NCI-H446 treated with DMSO at 0.1 percent for 48 hours (cell line): Measurements from ENCODE around the gene COG4.
A peak's percentile ranks its signal among the peaks of the same experiment; 100 is the strongest.
"Not testable (repeated sequence)": the region's sequence is repeated elsewhere in the genome, so short reads cannot be mapped to it uniquely, and the experiment has no call there.

Source experiments
- DNase-seq: peaks from one replicate; lab custom pipeline; 2025; lab: John Stamatoyannopoulos, UW

The COG4 gene

GRCh38 chr16:70526403-70526802, 3.0 kb upstream of the COG4 start:
- DNase-seq: no peak

GRCh38 chr16:70524399-70524825, 1.1 kb upstream of the COG4 start:
- DNase-seq: not testable (repeated sequence)

- peak; percentile 67 for DNase-seq
These were observed 517 bp upstream of the COG4 start, which contains the start of gene SF3B3 for GRCh38 chr16:70523743-70524398. TSS of gene SF3B3 (plus strand) at chr16:70523816. CDS start at chr16:70526657, 2,841 bp downstream.

GRCh38 chr16:70522216-70523075, 908 bp downstream of the COG4 start:
- DNase-seq: no peak

GRCh38 chr16:70520612-70521297, 2.6 kb downstream of the COG4 start:
- no peak for DNase-seq

GRCh38 chr16:70512456-70512855, 10.9 kb downstream of the COG4 start:
- no peak for DNase-seq

- no peak for DNase-seq
These were observed 11.5 kb downstream of the COG4 start for GRCh38 chr16:70511833-70512232.

GRCh38 chr16:70510216-70510615, 13.1 kb downstream of the COG4 start:
- no peak for DNase-seq

GRCh38 chr16:70508752-70509151, 14.6 kb downstream of the COG4 start:
- DNase-seq: no peak

- no peak for DNase-seq
These were observed 26.8 kb downstream of the COG4 start for GRCh38 chr16:70496513-70496912.

- peak; percentile 75 for DNase-seq
These were observed 27.8 kb downstream of the COG4 start for GRCh38 chr16:70495425-70496182.

- no peak for DNase-seq
These were observed 28.6 kb downstream of the COG4 start for GRCh38 chr16:70494777-70495176.

- no peak for DNase-seq
These were observed 29.1 kb downstream of the COG4 start for GRCh38 chr16:70494202-70494770.

GRCh38 chr16:70493802-70494201, 29.6 kb downstream of the COG4 start:
- no peak for DNase-seq

GRCh38 chr16:70490261-70490660, 33.1 kb downstream of the COG4 start:
- peak; percentile 36 for DNase-seq

GRCh38 chr16:70484867-70485266, 38.5 kb downstream of the COG4 start:
- no peak for DNase-seq

- DNase-seq: no peak
These were observed 39.9 kb downstream of the COG4 start for GRCh38 chr16:70483426-70483825.

- DNase-seq: no peak
These were observed 40.7 kb downstream of the COG4 start for GRCh38 chr16:70482624-70483023.

GRCh38 chr16:70481929-70482536, 41.3 kb downstream of the COG4 start:
- DNase-seq: no peak

- DNase-seq: peak; percentile 21
These were observed 42.9 kb downstream of the COG4 start for GRCh38 chr16:70480127-70481105.
